GM18909 (cell line): ENCODE measurements around the gene IKBKG.
"Not testable (repeated sequence)": the region's sequence is repeated elsewhere in the genome, so short reads cannot be mapped to it uniquely, and the experiment has no call there.

Experiments
- ATAC-seq: cut with Tn5 transposase; IDR thresholded peaks from one replicate; pipeline ENCODE4 v1.9.1; 2021; ENCODE audit warnings: mild to moderate bottlenecking; ENCODE audit not compliant: unreplicated experiment, poor library complexity

IKBKG gene

GRCh38 chrX:154525606-154526490, 21.6 kb upstream of the IKBKG start:
- ATAC-seq = no peak

- peak; percentile 60 for ATAC-seq
Observed at GRCh38 chrX:154526901-154527675, 20.3 kb upstream of the IKBKG start.

GRCh38 chrX:154529206-154529612, 18.2 kb upstream of the IKBKG start:
- ATAC-seq = no peak

GRCh38 chrX:154530286-154530685, 17.1 kb upstream of the IKBKG start:
- no peak for ATAC-seq

- ATAC-seq = no peak
Observed at GRCh38 chrX:154531626-154532025, 15.8 kb upstream of the IKBKG start.

GRCh38 chrX:154532690-154533089, 14.7 kb upstream of the IKBKG start:
- no peak for ATAC-seq

- ATAC-seq = peak; percentile 92
Observed at GRCh38 chrX:154534526-154535322, 12.7 kb upstream of the IKBKG start.

GRCh38 chrX:154535892-154536291, 11.5 kb upstream of the IKBKG start:
- ATAC-seq = no peak

GRCh38 chrX:154539077-154539476, 8.3 kb upstream of the IKBKG start:
- ATAC-seq = no peak

GRCh38 chrX:154540365-154540764, 7.1 kb upstream of the IKBKG start:
- ATAC-seq = not testable (repeated sequence)

- ATAC-seq = no peak
Observed at GRCh38 chrX:154540897-154541535, 6.4 kb upstream of the IKBKG start.

GRCh38 chrX:154541589-154541895, 5.9 kb upstream of the IKBKG start:
- no peak for ATAC-seq

GRCh38 chrX:154541896-154542722, 5.3 kb upstream of the IKBKG start:
- no peak for ATAC-seq

GRCh38 chrX:154542723-154543424, 4.5 kb upstream of the IKBKG start:
- ATAC-seq = no peak

GRCh38 chrX:154545673-154546274, 1.6 kb upstream of the IKBKG start:
- no peak for ATAC-seq

- peak; percentile 63 for ATAC-seq
Observed at GRCh38 chrX:154546354-154547244, 821 bp upstream of the IKBKG start, which contains the start of gene G6PD. TSS of gene G6PD (minus strand) at chrX:154546846. CDS start at chrX:154546155, 691 bp downstream.

GRCh38 chrX:154548028-154548316, 552 bp downstream of the IKBKG start:
- ATAC-seq = no peak

GRCh38 chrX:154549766-154550165, 2.3 kb downstream of the IKBKG start:
- no peak for ATAC-seq
